Smooth muscle cell (in vitro differentiated cells): ENCODE measurements around the gene CLTC. TPM values are rescaled to one million over a fixed set of nuclear protein-coding genes. Genes with fewer than 3 reads are reported as not detected.
"Not testable (repeated sequence)": the region's sequence is repeated elsewhere in the genome, so short reads cannot be mapped to it uniquely, and the experiment has no call there.

Experiments used
- DNase-seq: peaks from one replicate; lab custom pipeline; 2025; ENCODE audit not compliant: unreplicated experiment; lab: John Stamatoyannopoulos, UW
- H2AFZ ChIP-seq: fragments of 200-600 bp; sonication (generic); 2 replicates; pipeline ENCODE4 v1.6.0; 2016; ENCODE audit warnings: antibody characterized with exemption, low read depth, mild to moderate bottlenecking
- H3F3A ChIP-seq: fragments of 200-600 bp; sonication (generic); 2 replicates; pipeline ENCODE4 v1.6.0; 2017; ENCODE audit warnings: antibody characterized with exemption, low read depth
- H3K27ac ChIP-seq: fragments of 200-600 bp; sonication (generic); 2 replicates; pipeline ENCODE4 v1.5.1; 2016; ENCODE audit warnings: low read depth, mild to moderate bottlenecking
- H3K27me3 ChIP-seq: fragments of 200-600 bp; sonication (generic); 2 replicates; pipeline ENCODE4 v1.6.1; 2016; ENCODE audit warnings: low read depth, mild to moderate bottlenecking
- H3K36me3 ChIP-seq: fragments of 200-600 bp; sonication (generic); 2 replicates; pipeline ENCODE4 v1.5.1; 2016; ENCODE audit warnings: low read depth
- H3K4me1 ChIP-seq: fragments of 200-600 bp; sonication (generic); 2 replicates; pipeline ENCODE4 v1.5.1; 2016; ENCODE audit warnings: low read depth
- H3K4me2 ChIP-seq: fragments of 200-600 bp; sonication (generic); 2 replicates; pipeline ENCODE4 v1.6.0; 2016; ENCODE audit warnings: mild to moderate bottlenecking
- H3K4me3 ChIP-seq: fragments of 200-600 bp; sonication (generic); 2 replicates; pipeline ENCODE4 v1.5.1; 2016; ENCODE audit warnings: mild to moderate bottlenecking
- H3K79me2 ChIP-seq: fragments of 200-600 bp; sonication (generic); 2 replicates; pipeline ENCODE4 v1.6.0; 2016; ENCODE audit warnings: low read depth, mild to moderate bottlenecking
- H3K9ac ChIP-seq: fragments of 200-600 bp; sonication (generic); 2 replicates; pipeline ENCODE4 v1.6.0; 2016; ENCODE audit warnings: low read depth
- H3K9me3 ChIP-seq: fragments of 200-600 bp; sonication (generic); replicated peaks from 2 replicates; pipeline ENCODE4 v1.5.1; 2016; ENCODE audit warnings: low read depth
- H4K20me1 ChIP-seq: fragments of 200-600 bp; sonication (generic); 2 replicates; pipeline ENCODE4 v1.6.0; 2016; ENCODE audit warnings: low read depth
- CTCF ChIP-seq: fragments of 200-600 bp; sonication (generic); IDR thresholded peaks from 2 replicates; pipeline ENCODE4 v1.5.1; 2017; ENCODE audit warnings: borderline replicate concordance, mild to moderate bottlenecking, antibody characterized with exemption; ENCODE audit not compliant: insufficient read depth, poor library complexity, severe bottlenecking
- WGBS: methylation state at CpG from one replicate; pipeline ENCODE4 v1.1.7; 2016; ENCODE audit warnings: low lambda C conversion rate; 5-methylcytosine and 5-hydroxymethylcytosine counted together
- polyA plus RNA-seq: library from polyadenylated mRNA; unstranded; fragments of >200 nt; fragmentation: Nextera tagmentation; extraction: Ambion mirVana; gene quantifications from 2 replicates; pipeline ENCODE4 v1.2.1, GENCODE V29; 2016
- total RNA-seq: library from RNA; depleted of rRNA; stranded (reverse); fragments of >200 nt; gene quantifications from 2 replicates; pipeline ENCODE4 v1.2.3, GENCODE V29; 2014

CLTC gene
- 362 and 378 TPM in 2 replicates for total RNA-seq
- 102 and 114 TPM in 2 replicates for polyA plus RNA-seq

- H3K27ac ChIP-seq, result peak within 1 kb of the TSS; percentile 99
- no peaks in the 10 kb centered on the region for H3K9me3 ChIP-seq
- DNase-seq, result peak; percentile 93
- H3K36me3 ChIP-seq, result no peaks in the 10 kb centered on the region
- TF ChIP-seq CTCF, result no peak
- peaks cover 48% of the 10 kb centered on the region for H3K4me1 ChIP-seq
- peaks cover 32% of the 10 kb centered on the region for H3F3A ChIP-seq
- peak within 1 kb of the TSS; percentile 99 for H3K4me3 ChIP-seq
- peak within 1 kb of the TSS; percentile 44 for H2AFZ ChIP-seq
- H3K4me2 ChIP-seq, result peak within 1 kb of the TSS; percentile 99
- H3K9ac ChIP-seq, result peak within 1 kb of the TSS; percentile 97
- WGBS, result under 1% methylated on average over 52 of the region's 65 CpGs
- H3K79me2 ChIP-seq, result peaks cover 47% of the 10 kb centered on the region
- H3K27me3 ChIP-seq, result no peaks in the 10 kb centered on the region
- peaks cover 39% of the 10 kb centered on the region for H4K20me1 ChIP-seq
Observed at GRCh38 chr17:59619298-59620063, at the start of gene CLTC. TSS of gene CLTC (plus strand) at chr17:59619895. CDS start at chr17:59620132, 237 bp downstream.

- H3K27ac ChIP-seq, result no peak overlapping the region
- H3K9me3 ChIP-seq, result no peaks in the 10 kb centered on the region
- no peak overlapping the region for H2AFZ ChIP-seq
- H3K9ac ChIP-seq, result no peak overlapping the region
- H4K20me1 ChIP-seq, result no peaks in the 10 kb centered on the region
- peaks cover 16% of the 10 kb centered on the region for H3K79me2 ChIP-seq
- no peaks in the 10 kb centered on the region for H3K27me3 ChIP-seq
- H3K36me3 ChIP-seq, result no peaks in the 10 kb centered on the region
- no peaks in the 10 kb centered on the region for H3K4me1 ChIP-seq
- H3K4me2 ChIP-seq, result no peak overlapping the region
- DNase-seq, result no peak
- no peak overlapping the region for H3K4me3 ChIP-seq
- WGBS, result 79% methylated on average over 10 of the region's 10 CpGs
- TF ChIP-seq CTCF, result no peak
- H3F3A ChIP-seq, result no peaks in the 10 kb centered on the region
Observed at GRCh38 chr17:59572301-59572924, 47.3 kb upstream of the CLTC start.

GRCh38 chr17:59584168-59584567 lies 35.5 kb upstream of the CLTC start:
- WGBS, result no CpG with 5 or more reads among the region's 1 CpG
- H3K9ac ChIP-seq, result not testable (repeated sequence)

DNA sequence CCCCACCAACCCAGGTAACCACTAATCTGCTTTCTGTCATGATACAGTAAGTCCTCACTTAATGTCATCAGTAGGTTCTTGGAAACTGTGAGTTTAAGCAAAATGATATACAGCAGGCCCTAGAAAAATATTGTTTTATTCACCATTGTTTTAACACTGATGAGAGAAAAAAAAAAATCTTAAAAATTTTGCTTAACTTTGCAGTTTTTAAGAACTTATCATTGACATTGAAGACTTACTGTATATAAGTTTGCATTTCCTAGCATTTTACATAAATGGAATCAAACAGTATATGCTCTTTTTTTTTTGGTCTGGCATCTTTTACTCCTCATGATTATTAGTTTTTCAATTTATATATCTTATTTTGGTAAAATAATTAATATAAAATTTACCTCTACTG lies 19.5 kb upstream of the CLTC start:
- H3K9ac ChIP-seq, result no peak overlapping the region
- H3K4me2 ChIP-seq, result no peak overlapping the region
- H3K36me3 ChIP-seq, result peaks cover 5% of the 10 kb centered on the region
- H3K4me1 ChIP-seq, result no peaks in the 10 kb centered on the region
- H3K79me2 ChIP-seq, result no peaks in the 10 kb centered on the region
- no peak for DNase-seq
- H4K20me1 ChIP-seq, result no peaks in the 10 kb centered on the region
- no peaks in the 10 kb centered on the region for H3K27me3 ChIP-seq
- TF ChIP-seq CTCF, result no peak
- H2AFZ ChIP-seq, result no peak overlapping the region
- no peak overlapping the region for H3K27ac ChIP-seq
- H3F3A ChIP-seq, result no peaks in the 10 kb centered on the region
- H3K9me3 ChIP-seq, result no peaks in the 10 kb centered on the region
- no peak overlapping the region for H3K4me3 ChIP-seq

More at GRCh38 chr17:59584168-59584567, 35.5 kb upstream of the CLTC start:
- not testable (repeated sequence) for H3K36me3 ChIP-seq, H3K27ac ChIP-seq, DNase-seq, H3K27me3 ChIP-seq, H3K4me3 ChIP-seq, H3F3A ChIP-seq, H3K79me2 ChIP-seq, H4K20me1 ChIP-seq, H3K4me2 ChIP-seq, H2AFZ ChIP-seq, H3K4me1 ChIP-seq, H3K9me3 ChIP-seq
